C4-2B (cell line): ENCODE data around the gene HOXB7.

ENCODE experiments used
- ZFX ChIP-seq: fragments of 450-650 bp; IDR thresholded peaks from 2 replicates; pipeline ENCODE4 v1.6.1; 2017
- TF ChIP-seq, protein P1 (sequence below): fragments of 450-650 bp; conservative IDR thresholded peaks from 2 replicates; pipeline ENCODE4 v1.5.1; 2017; ENCODE audit warnings: mild to moderate bottlenecking

DNA sequence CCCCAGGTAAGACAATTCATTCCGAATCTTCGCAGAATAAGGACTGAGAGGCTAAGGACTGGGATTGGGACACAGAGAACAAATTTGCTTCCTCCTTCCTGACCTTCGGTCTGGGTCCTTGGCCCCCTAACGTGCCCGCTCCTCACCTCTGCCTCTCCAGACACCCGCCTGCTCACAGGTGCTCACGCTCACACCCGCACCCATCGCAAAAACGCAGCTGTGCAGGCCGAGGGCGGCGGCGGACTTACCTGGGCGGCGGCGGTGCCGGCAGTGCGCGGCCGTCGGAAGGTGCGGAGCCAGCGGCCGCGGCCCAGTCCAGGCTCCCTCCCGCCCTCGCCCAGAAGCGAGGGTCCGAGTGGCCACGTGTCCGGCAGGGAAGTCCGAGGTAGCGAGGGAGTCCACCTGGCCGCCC is 22.5 kb upstream of the HOXB7 start:
- TF ChIP-seq, protein P1, sequence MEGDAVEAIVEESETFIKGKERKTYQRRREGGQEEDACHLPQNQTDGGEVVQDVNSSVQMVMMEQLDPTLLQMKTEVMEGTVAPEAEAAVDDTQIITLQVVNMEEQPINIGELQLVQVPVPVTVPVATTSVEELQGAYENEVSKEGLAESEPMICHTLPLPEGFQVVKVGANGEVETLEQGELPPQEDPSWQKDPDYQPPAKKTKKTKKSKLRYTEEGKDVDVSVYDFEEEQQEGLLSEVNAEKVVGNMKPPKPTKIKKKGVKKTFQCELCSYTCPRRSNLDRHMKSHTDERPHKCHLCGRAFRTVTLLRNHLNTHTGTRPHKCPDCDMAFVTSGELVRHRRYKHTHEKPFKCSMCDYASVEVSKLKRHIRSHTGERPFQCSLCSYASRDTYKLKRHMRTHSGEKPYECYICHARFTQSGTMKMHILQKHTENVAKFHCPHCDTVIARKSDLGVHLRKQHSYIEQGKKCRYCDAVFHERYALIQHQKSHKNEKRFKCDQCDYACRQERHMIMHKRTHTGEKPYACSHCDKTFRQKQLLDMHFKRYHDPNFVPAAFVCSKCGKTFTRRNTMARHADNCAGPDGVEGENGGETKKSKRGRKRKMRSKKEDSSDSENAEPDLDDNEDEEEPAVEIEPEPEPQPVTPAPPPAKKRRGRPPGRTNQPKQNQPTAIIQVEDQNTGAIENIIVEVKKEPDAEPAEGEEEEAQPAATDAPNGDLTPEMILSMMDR, result no peak
- no peak for TF ChIP-seq ZFX
